Measurements from ENCODE around the gene PTPN3.
A peak's percentile ranks its signal among the peaks of the same experiment; 100 is the strongest.

The PTPN3 gene

DNA sequence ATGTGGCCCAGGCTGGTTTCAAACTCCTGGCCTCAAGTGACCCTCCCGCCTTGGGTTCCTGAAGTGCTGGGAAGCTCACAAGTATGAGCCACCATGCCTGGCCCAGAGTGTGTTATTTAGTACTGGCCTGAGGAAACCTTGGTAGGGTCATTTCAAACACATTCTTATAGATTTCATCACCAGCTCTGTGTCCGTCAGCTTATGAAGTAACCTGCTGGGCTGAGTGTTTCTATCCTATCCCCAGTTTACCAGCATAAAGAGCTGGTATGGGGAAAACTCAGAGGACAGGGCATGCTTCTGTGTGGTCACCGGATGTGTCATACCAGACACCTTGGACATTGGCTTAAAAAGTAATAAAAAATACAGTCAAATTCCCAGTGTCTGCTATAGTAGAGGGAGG is 45.3 kb downstream of the PTPN3 start:
- no peak for DNase-seq

GRCh38 chr9:109451311-109452025 is 46.6 kb downstream of the PTPN3 start:
- no peak for DNase-seq

DNA sequence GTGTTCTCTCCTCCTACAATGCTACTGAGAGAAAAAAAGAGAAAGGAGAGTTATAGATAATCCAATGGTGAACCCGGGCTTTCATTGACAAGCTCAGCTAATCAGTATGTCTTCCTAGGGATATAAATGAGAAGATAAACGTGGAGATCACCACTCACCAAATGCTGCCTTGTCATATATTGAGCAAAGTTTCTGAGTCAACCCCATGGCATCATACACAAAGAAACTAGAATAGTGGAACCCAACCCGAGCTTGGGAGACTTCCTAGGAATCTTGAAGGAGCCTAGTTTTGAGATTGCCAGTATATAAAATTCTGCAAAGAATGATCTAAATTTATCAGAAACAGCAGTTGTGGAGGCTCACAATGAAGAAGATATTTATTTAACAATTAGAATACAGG is 47.8 kb downstream of the PTPN3 start:
- no peak for DNase-seq

DNA sequence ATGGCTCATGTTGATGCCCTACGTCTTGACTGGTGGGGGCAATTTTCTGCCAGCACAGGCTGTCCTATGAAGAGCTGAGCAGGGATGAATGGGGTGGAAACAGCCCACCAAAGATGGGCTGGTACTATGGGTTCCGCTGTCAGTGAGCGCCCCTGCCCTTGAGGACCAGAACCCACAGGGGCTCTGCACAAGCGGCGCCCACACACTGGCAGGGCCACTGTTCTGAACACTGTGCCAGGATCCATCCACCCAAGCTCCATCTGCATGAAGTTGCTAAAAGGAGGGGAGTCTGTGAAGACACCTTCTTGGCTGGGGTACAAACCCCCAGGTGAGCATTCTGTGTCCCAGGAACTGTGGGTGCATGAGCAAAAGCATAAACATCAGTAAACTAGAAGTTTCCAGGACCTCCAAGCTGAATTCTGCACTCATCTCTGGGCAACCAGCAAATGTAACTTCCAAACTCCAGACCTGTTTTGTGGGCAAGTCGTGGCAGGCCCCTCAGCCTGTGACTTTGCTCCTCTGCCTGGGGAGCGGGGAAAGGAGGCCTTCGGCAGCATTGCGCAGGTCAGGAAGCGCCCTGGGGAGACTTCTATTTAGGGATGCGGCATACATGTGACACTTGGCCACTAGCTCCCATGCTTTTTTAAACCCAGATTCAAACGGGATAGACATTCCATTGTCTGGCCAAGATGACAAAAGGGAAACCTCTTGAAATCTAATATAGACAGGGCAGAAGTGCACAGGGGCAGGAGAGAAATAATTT is 48.9 kb downstream of the PTPN3 start:
- DNase-seq, result peak; percentile 16

GRCh38 chr9:109448223-109448622 is 49.9 kb downstream of the PTPN3 start:
- no peak for DNase-seq

DNA sequence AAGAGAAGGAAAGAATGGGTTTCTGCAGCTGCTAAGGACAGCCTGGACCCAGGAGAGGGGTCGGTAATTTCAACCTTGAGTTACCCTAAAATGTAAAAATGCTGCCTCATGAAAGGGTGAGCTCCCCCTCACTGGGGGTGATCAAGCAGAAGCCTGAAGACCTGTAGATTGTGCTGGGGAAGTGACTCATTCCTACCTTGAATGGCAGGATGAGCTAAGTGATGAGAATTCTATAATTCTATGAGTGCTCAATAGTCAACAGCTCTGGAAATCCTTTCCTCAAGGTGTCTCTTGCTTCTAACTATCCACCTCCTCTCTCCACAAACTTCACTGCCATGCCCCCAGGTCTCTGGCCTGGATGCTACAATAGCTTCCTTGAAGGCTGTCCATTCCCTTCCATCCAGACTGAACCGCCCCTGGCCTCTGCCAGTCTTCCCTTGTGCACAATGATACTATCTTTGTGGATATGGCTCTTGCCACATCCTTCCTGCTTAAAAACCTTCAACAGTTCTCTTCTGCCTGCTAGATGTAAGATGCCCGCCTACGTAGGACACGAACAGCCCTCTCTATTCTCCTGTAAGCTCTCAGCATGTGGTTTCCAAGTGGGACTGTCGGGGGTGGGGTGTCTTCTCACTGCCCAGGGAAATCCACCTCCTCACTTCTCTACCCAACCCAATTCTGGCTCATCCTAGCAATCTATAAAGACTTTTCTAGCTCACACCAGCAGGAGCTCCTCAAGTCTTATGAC is 50.6 kb downstream of the PTPN3 start:
- no peak for DNase-seq

DNA sequence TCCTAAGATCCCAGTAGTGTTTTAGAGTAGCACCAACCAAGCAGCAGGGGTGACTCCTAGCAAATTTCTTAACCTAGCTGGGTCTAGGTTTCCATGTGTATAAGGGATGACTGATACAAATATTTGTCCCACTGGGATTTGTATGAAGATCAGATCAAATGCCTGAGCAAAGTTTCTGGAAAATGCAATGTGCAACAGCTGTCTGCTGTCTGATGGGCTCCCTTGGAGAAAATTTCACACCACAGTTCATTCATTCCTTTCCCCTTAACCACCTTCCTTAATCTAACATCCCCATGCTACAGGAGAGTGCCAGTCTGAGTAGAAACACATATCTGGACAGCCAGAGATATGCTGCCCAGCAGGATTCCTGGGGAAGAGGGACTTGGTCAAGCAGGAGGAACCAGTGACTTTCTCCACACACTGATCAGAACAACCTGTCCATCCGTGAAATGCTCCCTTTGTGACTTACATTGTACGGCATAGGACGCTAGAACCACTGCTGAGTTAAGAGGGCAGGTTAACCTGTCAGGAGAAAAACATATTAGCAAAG is 53.3 kb downstream of the PTPN3 start:
- no peak for DNase-seq

- DNase-seq, result no peak
These were observed 55.4 kb downstream of the PTPN3 start for GRCh38 chr9:109442716-109443115.

- DNase-seq, result no peak
These were observed 56.8 kb downstream of the PTPN3 start for GRCh38 chr9:109441296-109441695.

- peak; percentile 76 for DNase-seq
These were observed 57.3 kb downstream of the PTPN3 start for GRCh38 chr9:109440797-109441287.

GRCh38 chr9:109440117-109440515 is 58.0 kb downstream of the PTPN3 start:
- no peak for DNase-seq

GRCh38 chr9:109439378-109440116 is 58.6 kb downstream of the PTPN3 start:
- DNase-seq, result no peak

GRCh38 chr9:109437286-109437685 is 60.8 kb downstream of the PTPN3 start:
- no peak for DNase-seq

DNA sequence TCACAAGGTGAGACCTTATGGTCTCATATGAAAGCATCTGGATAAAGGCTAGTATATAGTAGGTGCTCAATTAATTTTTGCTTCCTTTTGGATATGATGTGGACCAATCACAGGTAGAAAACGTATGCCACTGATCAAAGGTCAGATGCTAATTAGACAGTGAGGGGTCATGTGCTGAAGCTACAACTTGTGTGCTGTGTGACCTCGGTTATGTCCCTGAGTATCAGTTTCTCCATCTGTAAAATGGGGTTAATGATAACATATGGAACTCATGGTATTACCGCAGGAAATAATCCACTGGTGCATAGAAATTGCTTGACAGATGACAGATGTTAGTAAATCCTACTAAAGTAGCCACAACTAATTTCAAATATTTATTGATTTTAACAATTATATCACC is 62.0 kb downstream of the PTPN3 start:
- DNase-seq, result no peak

GRCh38 chr9:109433476-109433875 is 64.6 kb downstream of the PTPN3 start:
- no peak for DNase-seq

DNA sequence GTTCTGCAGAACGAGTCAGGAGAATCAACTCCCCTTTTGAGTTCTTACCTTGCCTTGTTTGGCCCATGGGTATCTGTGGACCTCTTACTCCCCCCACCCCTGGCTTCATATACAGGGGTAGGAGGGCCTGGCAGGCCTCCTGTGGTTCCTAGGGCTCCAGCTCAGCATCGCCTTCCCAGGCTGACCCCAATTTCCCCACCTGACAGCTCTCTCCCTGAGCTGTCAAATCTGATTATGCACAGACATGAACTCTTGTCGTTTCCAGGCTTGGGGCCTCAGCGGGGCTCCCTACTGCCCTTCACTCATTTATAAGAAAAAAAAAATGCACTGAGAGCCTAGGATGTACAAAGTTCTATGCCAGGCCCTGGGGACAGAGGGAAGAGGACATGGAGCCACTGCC is 67.9 kb downstream of the PTPN3 start:
- no peak for DNase-seq

DNA sequence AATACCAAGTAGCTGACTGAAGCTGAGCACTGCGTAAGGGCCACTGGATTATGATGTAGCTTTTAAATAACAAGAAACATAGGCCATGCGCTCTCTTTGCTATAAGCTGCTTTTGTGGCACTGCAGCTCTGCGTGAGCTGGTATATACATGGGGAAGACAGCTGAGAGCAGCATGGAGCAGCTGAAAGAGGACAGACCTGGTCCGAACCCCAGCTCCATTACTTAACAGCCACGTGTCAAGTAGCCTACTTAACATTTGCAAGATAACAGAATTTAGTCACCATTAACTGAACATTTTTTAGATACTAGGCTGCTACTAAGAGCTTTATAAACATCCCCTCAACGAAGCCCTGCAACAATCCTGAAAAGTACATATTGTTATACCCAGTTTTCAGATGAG is 69.3 kb downstream of the PTPN3 start:
- no peak for DNase-seq

DNA sequence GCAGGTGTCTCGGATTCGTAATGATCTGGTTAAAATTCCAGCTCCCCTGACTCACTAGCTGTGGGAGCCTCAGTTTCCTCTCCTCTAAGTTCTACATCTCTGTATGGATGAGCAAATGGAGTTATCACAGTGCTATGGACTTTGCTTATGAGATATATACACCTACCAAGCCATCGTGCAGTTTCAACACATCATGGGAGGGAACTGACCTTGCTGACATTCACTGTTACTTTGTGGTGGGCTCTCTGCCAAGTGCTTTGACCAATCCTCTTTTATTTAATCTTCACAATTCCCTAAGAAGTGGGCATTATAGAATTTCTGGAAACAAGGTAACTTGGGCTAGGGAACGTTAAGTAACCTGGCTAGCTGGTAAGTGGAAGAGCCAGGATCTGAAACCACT is 70.2 kb downstream of the PTPN3 start:
- no peak for DNase-seq

DNA sequence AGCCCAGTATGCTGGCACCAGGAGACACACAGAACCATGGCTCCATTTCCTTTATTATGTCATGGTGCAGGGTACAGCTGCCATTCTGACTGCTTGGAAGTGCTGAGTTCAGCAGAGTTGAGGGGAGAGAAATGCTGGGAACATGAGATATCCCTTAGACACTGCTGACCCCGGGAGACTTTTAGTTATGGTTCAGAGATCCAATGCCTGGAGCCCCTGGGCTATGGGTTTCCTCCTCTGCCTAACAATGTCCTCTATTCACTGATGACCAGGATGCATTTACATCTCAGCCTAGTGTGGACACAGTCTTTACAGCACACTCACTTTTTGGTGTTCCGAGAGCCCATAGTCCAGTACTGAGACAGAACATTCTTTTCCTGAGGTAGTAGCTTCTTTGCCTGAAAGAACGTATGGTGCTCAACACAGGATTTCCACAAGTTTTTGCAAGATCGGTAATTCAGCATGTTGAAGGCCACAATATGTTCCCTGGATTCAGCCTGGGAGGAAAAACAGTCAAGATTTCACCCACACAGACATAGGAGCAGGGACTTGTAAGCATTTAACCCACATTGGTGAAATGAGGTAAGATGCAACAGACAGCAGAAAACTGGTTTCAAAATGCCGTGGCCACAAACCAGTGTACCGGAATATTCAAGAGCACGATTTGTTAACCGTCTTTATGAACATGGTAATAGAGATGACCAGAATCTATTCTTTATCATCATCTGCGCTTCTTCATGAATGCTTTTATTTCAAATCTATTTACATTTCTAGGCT is 71.3 kb downstream of the PTPN3 start:
- no peak for DNase-seq

DNA sequence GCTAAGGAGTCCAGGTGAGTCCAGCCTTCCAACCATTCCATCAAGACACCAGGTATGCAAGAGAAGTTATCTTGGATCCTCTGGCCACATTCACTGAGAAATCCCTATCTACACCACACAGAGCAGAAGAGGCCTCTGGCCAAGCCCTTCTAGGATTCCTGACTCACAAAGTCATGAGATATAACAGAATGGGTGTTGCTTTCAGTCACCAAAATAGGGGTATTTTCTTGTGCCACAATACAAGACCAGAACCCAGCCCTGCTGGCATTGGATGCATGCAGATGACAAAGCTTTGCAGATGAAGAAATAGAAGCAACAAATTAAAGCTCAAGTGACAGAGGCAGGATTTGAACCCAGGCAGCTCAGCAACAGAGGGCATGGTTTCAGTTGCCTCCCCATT is 73.5 kb downstream of the PTPN3 start:
- no peak for DNase-seq

DNA sequence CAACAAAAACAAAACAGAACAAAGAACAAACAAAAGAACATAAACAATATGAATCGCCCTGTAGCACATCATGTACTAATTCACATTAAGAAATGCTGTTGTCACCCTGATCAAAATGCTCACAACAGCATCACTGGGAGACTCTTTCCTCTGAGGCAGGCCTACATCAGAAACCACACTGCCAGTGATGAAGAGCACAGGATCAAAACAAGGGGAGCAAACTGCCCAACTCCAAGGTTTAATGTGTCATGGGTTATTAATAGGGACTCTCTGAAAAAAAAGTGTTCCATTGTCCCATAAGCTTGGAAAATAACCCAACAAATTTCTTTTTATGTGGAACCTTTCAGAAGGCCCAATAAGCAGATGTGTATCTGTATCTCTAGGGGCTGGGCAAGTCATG is 74.2 kb downstream of the PTPN3 start:
- DNase-seq, result no peak

- no peak for DNase-seq
These were observed 75.5 kb downstream of the PTPN3 start for GRCh38 chr9:109422641-109423040.

Measured in NCI-H345 (cell line).